Superior temporal gyrus (tissue), 1 donor: Measurements from ENCODE around the gene ABCD1.

Experiments
- DNase-seq: peaks from one replicate; pipeline ENCODE4 v3.0.0-alpha.2; 2016; ENCODE audit errors: extremely low spot score

The ABCD1 gene

GRCh38 chrX:153762626-153763173 lies 38.0 kb downstream of the ABCD1 start:
- no peak for DNase-seq

DNA sequence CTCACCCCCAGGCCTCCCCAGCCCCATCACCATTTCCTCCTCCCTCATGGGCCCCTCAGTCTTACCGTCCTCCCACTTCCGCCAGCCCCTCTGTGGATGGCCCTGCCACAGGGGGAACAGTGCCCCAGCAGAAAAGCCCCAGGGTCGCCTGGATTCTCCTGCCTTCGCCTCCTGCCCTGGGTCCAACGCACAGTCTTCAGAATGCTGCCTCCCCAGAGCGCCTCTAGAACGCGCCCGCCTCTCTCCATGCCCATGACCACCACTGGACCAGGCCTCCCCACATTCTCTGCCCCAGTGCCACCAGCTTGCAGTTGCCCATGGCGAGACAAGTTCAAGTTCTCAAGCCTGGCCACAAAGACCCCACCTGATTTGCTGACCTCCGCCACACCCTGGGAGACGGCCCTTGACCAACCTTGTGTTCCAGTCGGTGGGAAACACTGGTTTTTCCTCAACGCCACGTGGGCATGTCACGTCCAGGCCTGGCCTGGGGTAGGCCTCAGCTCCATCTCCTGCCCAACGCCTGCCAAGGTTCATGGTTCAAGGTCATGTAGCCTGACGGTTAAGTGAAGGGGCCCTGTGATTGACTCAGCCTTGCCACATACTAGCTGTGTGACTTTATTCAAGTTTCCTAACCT lies 38.8 kb downstream of the ABCD1 start:
- DNase-seq = no peak

- peak; percentile 81 for DNase-seq
These were observed 39.5 kb downstream of the ABCD1 start, which contains the start of gene PLXNB3 for GRCh38 chrX:153763989-153764755. PLXNB3 (plus strand) TSS chrX:153764249; CDS start chrX:153765536, 1,287 bp downstream.

GRCh38 chrX:153764786-153765137 lies 40.1 kb downstream of the ABCD1 start:
- DNase-seq = no peak

- DNase-seq = peak; percentile 89
These were observed 40.8 kb downstream of the ABCD1 start for GRCh38 chrX:153765138-153766079.

DNA sequence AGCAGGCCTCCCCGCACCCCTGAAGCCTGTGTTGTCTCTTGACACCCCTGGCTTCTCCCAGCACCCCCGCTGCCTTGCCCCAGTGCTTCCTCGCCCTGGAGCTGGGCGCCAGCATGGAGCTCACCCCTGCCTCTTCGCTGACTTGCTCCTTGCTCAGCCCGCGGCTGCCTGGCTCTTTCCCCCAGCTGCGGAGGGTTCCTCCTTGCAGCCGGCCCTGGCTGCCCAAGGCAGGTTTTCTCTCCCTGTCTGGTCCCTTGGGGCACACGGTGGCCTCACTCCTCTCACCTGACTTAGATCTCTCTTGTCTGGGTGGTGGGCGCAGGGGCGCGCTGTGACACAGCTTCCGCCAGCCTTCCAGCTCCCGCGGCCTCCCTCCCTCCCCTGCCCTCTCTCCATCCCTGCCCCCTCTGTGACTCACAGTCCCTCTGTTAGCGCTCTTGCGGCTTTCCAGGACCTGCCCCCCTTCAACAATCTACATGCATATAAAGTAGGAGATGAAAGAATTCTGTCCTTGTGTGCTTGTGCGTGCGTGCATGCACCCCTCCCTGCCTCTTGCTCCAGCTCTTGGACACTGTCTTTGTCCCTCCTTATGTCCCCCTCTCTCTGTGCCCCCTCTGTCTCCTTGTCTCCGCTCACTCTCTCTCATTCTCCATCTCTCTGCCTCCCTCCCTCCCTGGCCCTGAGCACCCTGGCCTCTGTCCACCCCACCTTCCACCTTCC lies 41.6 kb downstream of the ABCD1 start:
- DNase-seq = peak; percentile 56

DNA sequence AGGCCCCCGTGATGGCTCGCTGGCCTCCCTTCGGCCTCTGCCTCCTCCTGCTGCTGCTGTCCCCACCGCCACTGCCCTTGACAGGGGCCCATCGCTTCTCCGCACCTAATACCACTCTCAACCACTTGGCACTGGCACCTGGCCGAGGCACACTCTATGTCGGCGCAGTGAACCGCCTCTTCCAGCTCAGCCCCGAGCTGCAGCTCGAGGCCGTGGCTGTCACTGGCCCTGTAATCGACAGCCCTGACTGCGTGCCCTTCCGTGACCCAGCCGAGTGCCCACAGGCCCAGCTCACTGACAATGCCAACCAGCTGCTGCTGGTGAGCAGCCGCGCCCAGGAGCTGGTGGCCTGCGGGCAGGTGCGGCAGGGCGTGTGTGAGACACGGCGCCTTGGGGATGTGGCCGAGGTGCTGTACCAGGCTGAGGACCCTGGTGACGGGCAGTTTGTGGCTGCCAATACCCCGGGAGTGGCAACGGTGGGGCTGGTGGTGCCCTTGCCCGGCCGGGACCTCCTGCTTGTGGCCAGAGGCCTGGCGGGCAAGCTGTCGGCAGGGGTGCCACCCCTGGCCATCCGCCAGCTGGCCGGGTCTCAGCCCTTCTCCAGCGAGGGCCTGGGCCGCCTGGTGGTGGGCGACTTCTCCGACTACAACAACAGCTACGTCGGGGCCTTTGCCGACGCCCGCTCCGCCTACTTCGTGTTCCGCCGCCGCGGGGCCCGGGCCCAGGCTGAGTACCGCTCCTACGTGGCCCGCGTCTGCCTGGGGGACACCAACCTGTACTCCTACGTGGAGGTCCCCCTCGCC lies 42.4 kb downstream of the ABCD1 start:
- DNase-seq = no peak

- DNase-seq = no peak
These were observed 43.0 kb downstream of the ABCD1 start for GRCh38 chrX:153767674-153768055.

GRCh38 chrX:153768311-153769157 lies 43.9 kb downstream of the ABCD1 start:
- DNase-seq = no peak

- no peak for DNase-seq
These were observed 44.7 kb downstream of the ABCD1 start for GRCh38 chrX:153769158-153769864.

GRCh38 chrX:153769865-153770600 lies 45.4 kb downstream of the ABCD1 start:
- DNase-seq = no peak

DNA sequence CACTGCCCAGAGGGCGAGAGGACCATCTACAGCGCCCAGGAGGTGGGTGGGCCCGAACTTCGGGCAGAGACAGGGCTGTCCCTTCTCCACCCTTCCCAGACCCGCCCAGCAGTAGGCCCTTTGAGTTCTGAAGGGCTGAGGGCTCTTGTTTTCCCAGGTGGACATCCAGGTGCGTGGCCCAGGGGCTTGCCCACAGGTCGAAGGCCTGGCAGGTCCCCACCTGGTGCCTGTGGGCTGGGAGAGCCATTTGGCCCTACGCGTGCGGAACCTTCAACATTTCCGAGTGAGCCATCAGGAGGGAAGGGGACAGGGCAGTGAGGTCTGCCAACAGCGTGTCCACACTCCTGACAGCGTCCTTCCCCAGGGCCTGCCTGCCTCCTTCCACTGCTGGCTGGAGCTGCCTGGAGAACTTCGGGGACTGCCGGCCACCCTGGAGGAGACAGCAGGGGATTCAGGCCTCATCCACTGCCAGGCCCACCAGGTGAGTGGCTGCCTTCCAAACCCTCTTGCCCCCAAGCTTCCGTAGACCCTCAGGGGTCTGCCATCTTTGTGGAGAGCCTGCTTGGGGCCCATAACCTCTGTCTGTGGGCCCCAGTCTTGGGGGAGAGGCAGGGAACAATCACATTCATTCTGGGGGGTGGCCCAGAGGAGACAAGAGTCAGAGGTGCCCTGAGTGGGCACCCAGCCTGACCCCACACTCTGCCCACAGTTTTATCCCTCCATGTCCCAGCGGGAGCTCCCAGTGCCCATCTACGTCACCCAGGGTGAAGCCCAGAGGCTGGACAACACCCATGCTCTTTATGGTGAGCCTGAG lies 46.2 kb downstream of the ABCD1 start:
- DNase-seq = no peak

- no peak for DNase-seq
These were observed 47.0 kb downstream of the ABCD1 start for GRCh38 chrX:153771415-153772315.

DNA sequence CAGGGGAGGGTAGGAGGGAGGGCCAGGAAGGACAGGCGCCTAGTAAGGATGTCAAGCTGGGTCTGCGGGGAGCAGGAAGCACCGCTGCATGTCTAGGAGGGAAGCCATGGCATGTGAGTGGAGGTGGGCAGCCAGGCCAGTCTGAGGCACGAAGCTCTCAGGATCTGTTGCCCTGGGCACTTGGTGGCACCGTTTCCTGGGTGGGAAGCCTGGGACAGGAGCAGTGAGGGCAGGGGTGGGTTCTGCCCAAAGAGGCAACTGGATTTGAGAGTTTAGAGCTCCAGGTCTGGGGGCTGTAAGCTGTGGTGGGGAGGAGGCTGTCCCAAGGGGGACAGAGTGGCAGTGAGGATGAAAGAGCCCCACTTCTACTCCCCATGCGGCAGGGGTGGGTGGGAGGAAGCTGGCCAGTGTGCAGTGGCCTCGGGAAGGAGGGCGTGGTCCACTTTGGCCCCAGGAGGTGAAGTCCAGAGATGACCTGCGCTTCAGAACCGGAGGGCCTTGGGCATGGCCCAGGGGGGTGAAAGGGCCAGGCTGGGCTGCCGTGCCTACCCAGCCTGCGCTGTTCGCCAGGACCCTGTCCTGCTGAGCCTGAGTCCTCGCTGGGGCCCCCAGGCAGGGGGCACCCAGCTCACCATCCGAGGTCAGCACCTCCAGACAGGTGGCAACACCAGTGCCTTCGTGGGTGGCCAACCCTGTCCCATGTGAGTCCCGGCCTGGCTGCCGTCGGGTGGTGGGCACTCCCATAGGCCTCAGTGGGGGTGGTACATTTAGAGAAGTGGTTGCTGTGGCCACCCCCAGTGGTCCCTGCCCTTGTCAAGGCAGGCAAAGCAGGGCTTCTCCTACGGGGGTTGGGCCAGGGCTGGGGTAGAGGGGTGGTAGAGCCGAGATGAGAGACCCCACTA lies 47.9 kb downstream of the ABCD1 start:
- DNase-seq = no peak

DNA sequence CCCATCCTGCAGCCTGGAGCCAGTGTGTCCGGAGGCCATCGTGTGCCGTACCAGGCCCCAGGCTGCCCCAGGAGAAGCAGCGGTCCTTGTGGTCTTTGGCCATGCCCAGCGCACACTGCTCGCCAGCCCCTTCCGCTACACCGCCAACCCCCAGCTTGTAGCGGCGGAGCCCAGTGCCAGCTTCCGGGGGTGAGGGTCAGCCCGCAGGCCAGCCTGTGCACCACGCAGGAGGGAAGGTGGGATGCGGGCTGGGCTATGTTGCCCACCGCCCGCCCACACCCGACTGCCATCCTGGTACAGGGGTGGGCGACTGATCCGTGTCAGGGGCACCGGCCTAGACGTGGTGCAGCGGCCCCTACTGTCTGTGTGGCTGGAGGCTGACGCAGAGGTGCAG lies 48.6 kb downstream of the ABCD1 start:
- DNase-seq = no peak
